Measurements from ENCODE around the gene SLC7A6OS. TPM values are rescaled to one million over a fixed set of nuclear protein-coding genes. Genes with fewer than 3 reads are reported as not detected.

Gene SLC7A6OS
- total and polyA plus RNA-seq, 10 of the 15 experiments (the other 5 are each of a cell fraction or from before 2014, with no cell fraction given) = 2.9 to 27.4 (median 16.9) TPM

- H3K27ac ChIP-seq (ENCODE audit: control insufficient read depth, insufficient read depth) = no peak overlapping the region
- H3K27me3 ChIP-seq (replicated peaks in 1 of 2; ENCODE audit: control insufficient read depth in 2 of 2, insufficient read depth in 2 of 2, low read length in 1 of 2) = no peaks in the 10 kb centered on the region
- no peaks in the 10 kb centered on the region for H3K9me3 ChIP-seq (replicated peaks; ENCODE audit: control insufficient read depth, insufficient read depth, low read length)
- ATAC-seq (no peak), DNase-seq (ENCODE audit: low read depth, low spot score) (no peak), FAIRE-seq (no peak)
- H3K36me3 ChIP-seq (ENCODE audit: control insufficient read depth in 2 of 2, insufficient read depth in 2 of 2, low read length in 1 of 2) = peaks cover 21 to 27% of the 10 kb centered on the region in 2 experiments
- ChIA-PET RAD21 (ENCODE audit: unreplicated experiment) (no interaction called here), SMC1A (ENCODE audit: uncharacterized antibody, unreplicated experiment) (interaction anchor here (1.4 kb wide), 1 partner anchor 11 kb away, joined by 4 read pairs; no protein-coding TSS in a partner anchor), POLR2A (no interaction called here), CTCF (no interaction called here)
- no peak overlapping the region for H3K9ac ChIP-seq (ENCODE audit: control insufficient read depth, insufficient read depth, low read length)
- H2AFZ ChIP-seq (ENCODE audit: control insufficient read depth, low read depth, low read length) = no peak overlapping the region
- 95% methylated on average over 11 of the region's 11 CpGs for WGBS (ENCODE audit: insufficient coverage, insufficient replicate concordance, low lambda C conversion rate, missing lambda C conversion rate)
- no TSS peak for BruUV-seq (replicated peaks)
- H3K4me1 ChIP-seq (ENCODE audit: control insufficient read depth, insufficient read depth, low read length) = no peaks in the 10 kb centered on the region
- intact Hi-C loops (cut with micrococcal nuclease; ENCODE audit: unreplicated experiment) (no loop called here), in situ Hi-C loops (cut with MboI) (no loop called here)
- no peak overlapping the region for H3K4me3 ChIP-seq
- TF ChIP-seq ASH2L (IDR thresholded peaks at IDR 0.05; ENCODE audit: borderline replicate concordance, low read depth) = no peak
- TF ChIP-seq ZZZ3 (IDR thresholded peaks at IDR 0.05; ENCODE audit: control insufficient read depth, insufficient read length, low read depth) = no peak
- TF ChIP-seq NKRF (conservative IDR thresholded peaks at IDR 0.05) = no peak
- TF ChIP-seq JUNB (IDR thresholded peaks at IDR 0.05) = no peak
- no peak for TF ChIP-seq GATAD2B (conservative IDR thresholded peaks at IDR 0.05; ENCODE audit: low read depth)
- TF ChIP-seq SIN3A (IDR thresholded peaks at IDR 0.05; ENCODE audit: low read depth, low read length) = no peak
- TF ChIP-seq CHD2 (IDR thresholded peaks at IDR 0.05; ENCODE audit: borderline replicate concordance, low read depth, low read length) = no peak
- TF ChIP-seq MYB (IDR thresholded peaks at IDR 0.05; ENCODE audit: borderline replicate concordance, low read depth, low read length) = no peak
- TF ChIP-seq ZSCAN29 (IDR thresholded peaks at IDR 0.05) = no peak
- no peak for TF ChIP-seq KLF5 (IDR thresholded peaks at IDR 0.05; ENCODE audit: partially characterized antibody)
- TF ChIP-seq SMAD5 (IDR thresholded peaks at IDR 0.05; ENCODE audit: low read depth) = no peak
- no peak for TF ChIP-seq EED (IDR thresholded peaks at IDR 0.05; ENCODE audit: low read depth)
- no peak for TF ChIP-seq NFYB (IDR thresholded peaks at IDR 0.05; ENCODE audit: insufficient read depth, low read depth, low read length)
- H3K79me2 ChIP-seq (ENCODE audit: control insufficient read depth, insufficient read depth, low read length) = no peaks in the 10 kb centered on the region
- no peak overlapping the region for H3K4me2 ChIP-seq (ENCODE audit: control insufficient read depth, insufficient read depth)
- H4K20me1 ChIP-seq (ENCODE audit: control insufficient read depth, insufficient read depth) = no peaks in the 10 kb centered on the region; the same call in 1 of the 2 replicates
These were observed 34.6 kb upstream of the SLC7A6OS start for GRCh38 chr16:68345351-68345810.
